GM21423 (cell line): Measurements from ENCODE around the gene WDR5B.

Experiments used
- ATAC-seq: cut with Tn5 transposase; IDR thresholded peaks from one replicate; pipeline ENCODE4 v1.9.1; 2021; ENCODE audit warnings: mild to moderate bottlenecking, moderate library complexity; ENCODE audit not compliant: unreplicated experiment

The WDR5B gene

GRCh38 chr3:122410111-122410510, 5.8 kb downstream of the WDR5B start:
- ATAC-seq = no peak

- ATAC-seq = no peak
Measured at GRCh38 chr3:122409446-122409845, 6.4 kb downstream of the WDR5B start.

DNA sequence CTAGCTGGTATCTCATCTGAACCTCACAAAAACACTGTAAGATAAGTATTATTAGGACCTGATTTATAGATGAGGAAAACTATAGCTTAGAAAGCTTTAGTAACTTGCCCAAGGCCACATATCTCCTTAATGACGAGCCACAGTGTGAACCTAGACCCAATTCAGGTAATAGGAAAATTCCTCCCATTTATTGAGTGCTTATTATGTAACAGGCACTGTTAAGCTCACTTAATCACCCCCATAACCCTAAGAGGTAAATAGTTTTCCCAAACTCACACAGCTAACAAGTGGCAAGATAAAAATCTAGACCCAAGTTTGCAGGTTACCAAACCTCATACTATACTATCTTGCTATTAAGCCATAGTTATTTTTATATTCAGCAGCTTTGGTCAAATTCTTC, 7.9 kb downstream of the WDR5B start:
- ATAC-seq = no peak

GRCh38 chr3:122406198-122406597, 9.7 kb downstream of the WDR5B start:
- no peak for ATAC-seq

DNA sequence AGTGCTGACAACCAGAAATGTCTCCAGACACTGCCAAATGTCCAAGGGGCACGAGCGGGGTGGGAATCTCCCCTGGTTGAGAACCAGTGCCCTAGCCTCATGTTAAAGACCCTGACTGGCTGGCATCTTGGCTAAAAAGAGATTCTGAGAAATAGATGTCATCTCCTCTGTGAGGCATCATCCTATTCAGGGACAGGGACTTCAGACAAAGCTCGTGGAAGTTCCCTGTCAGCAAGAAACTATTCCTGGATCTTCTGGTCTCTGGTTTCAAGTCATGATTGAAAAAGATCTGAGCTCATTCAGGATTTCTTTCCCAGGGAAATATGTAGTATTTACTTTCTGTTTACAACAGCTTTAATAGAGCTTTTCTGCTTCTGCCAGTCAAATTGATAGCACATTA, 10.8 kb downstream of the WDR5B start:
- ATAC-seq = no peak

GRCh38 chr3:122403489-122403888, 12.4 kb downstream of the WDR5B start:
- ATAC-seq = no peak

- no peak for ATAC-seq
Measured at GRCh38 chr3:122398920-122399319, 16.9 kb downstream of the WDR5B start.

- ATAC-seq = no peak
Measured at GRCh38 chr3:122397201-122397600, 18.7 kb downstream of the WDR5B start.

DNA sequence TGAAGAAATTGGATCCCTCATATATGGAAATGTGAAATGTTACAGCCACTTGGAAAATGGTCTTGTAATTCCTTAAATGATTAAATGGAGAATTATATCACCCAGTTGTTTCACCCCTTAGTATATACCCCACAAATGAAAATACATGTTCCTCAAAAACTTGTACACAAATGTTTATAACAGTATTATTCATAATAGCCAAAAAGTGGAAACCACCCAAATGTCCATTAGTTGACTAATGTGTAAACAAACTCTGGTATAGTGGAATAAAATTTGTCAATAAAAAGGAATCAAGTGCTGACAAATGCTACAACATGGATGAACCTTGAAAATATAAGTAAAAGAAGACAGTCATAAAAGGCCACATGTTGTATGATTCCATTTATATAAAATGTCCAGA, 19.4 kb downstream of the WDR5B start:
- no peak for ATAC-seq

- no peak for ATAC-seq
Measured at GRCh38 chr3:122395582-122395981, 20.3 kb downstream of the WDR5B start.

DNA sequence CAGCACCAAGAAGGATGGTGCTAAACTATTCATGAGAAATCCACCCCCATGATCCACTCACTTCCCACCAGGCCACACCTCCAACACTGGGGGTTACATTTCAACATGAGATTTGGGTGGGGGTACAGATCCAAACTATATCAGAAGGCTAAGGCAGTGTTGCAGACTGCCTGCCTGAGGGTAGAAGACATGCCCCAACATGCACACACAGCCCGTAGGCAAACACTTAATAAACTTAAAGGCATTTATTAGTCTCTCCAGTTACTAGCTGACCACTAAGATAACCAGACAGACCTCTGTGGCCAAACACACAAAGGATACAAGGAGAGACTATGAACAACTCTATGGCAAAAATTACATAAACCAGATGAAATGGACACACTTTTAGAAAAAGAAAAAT, 21.7 kb downstream of the WDR5B start:
- no peak for ATAC-seq

DNA sequence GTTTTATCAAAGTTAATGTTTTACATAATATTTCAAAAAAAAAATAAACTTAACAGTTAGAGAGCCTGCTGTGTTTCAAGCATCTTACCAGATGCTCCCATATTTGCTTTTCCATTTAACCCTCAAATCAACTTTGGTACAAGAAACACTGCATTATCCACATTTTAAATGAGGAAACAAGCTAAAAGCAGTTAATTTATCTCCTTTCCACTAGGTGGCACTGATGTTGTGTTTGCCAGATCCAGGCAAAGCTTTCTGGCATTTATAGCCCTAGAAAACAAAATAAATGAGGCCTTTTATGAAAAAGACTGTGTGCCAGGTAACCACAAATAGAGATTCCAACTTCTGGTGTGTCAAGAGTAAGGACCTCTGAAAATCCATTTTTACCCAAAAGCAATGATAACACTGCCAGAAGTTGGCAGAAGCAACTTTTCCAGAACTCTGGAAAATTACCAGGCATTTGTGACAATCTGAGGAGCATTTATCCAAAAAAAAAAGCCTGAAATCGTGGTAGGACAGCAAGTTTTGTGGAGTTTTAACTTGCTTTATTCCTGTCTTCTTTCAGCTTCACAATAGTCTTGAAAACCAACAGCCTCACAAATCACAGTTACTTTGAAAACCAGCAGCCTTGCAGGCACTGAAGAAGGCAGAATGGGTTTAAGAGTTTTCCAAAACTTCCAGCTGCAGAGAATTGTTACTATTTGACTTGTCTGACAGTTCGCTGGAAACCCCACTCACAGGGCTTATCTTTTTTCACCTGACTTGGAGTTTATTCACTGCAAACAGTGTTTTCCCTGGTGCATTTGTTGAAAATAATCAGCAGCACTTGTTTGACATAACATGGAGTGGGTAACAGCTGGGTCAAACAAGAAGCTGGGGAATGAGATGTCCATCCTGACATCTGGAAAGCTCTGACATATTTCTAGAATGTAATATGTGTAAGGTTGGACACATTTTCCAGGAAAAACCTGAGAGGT, 22.7 kb downstream of the WDR5B start:
- no peak for ATAC-seq

GRCh38 chr3:122391681-122392446, 24.0 kb downstream of the WDR5B start:
- ATAC-seq = no peak

DNA sequence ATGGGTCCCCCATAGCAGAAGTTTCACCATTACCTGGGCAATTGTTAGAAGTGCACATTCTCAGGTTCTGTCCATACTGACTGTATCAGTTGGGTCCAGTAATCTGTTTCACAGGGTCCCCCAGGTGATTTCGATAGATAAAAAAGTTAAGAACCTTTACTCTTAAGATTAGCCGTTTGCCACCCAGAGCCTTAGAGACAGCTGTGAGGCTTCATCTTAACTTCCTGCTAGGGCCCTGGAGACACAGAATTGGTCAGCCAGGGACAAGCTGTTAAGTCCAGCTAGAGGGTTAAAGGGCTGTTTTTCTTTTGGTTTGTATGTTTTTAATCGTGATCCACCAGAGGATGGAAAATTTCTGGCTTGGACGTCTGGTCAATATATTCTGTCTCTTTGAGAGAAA, 25.2 kb downstream of the WDR5B start:
- ATAC-seq = no peak

DNA sequence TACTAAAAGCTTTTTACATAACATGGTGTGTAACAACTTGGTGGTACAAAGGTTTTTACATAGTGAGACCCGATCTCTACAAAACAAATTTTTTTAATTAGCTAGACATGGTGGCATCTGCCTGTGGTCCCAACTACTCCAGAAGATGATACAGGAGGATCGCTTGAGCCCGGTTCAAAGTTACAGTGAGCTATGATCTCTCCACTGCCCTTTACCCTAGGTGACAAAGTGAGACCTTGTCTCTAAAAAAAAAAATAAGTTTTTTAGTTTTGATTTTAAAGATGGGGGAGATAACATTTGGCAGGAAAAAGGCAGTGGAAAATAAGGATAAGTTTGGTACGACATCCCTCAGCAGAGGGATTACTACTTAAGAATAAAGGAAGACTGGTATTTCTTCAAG, 26.0 kb downstream of the WDR5B start:
- ATAC-seq = no peak

DNA sequence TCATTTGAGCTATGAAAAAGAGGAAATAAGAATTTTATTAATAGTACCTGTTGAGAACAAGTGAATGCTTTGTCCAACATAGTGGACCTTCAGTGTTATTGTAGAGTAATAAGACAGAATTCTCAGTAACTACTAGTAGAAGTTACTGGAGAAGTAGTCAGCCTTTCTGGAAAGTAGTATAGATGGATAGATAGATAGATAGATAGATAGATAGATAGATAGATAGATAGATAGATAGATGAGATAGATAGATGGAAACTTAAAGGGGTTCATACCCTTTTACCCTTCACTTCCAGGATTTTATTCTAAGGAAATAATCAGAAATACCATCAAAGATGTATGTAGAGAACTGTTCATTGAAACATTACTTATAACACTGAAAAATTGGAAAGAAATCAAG, 26.7 kb downstream of the WDR5B start:
- no peak for ATAC-seq

- ATAC-seq = no peak
Measured at GRCh38 chr3:122387709-122388108, 28.2 kb downstream of the WDR5B start.

DNA sequence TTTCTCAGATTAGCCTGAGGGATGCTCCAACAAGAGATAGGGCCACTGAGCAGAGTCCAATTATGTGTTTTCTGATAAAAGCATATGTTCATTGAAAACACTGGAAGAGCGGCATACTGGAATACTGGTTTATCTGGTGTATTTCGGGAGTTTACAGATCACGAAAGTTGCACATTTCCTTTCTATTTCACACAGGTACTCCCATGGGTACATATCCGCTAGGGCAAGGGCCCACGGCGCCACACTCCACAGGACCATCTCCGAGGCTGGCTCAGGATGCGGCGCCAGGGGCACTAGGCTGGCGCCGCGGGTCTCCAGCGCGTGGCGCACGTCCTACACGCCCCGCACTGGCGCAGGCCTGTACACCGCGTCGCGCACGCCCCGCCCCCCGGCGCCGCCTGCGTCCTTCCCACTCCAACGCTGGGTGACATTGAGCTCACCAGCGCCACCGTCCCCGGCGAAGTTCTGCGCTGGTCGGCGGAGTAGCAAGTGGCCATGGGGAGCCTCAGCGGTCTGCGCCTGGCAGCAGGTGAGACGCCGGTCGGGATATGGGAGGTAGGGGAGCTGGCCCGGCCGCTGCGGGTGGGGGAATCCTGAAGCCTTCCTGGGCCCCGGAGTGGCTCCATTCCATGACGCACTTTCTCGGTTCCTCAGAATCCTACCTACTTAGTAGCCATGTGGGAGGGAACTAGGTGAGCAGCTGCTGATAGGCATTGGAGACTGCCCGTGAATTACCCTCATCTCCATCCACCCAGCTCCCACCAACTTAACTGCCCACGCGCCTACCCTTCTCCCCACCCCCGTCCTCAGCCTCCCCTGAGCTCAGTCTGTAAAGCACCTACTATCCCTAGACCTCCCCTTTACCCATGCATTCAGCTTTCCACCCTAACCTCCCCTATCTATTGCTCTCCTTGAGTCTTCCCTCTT, 31.8 kb downstream of the WDR5B start, which contains the start of gene FAM162A:
FAM162A (plus strand) TSS at position 412 of the 927 bp plus-strand sequence; CDS start at position 496, 84 bp downstream.
- peak; percentile 94 for ATAC-seq

DNA sequence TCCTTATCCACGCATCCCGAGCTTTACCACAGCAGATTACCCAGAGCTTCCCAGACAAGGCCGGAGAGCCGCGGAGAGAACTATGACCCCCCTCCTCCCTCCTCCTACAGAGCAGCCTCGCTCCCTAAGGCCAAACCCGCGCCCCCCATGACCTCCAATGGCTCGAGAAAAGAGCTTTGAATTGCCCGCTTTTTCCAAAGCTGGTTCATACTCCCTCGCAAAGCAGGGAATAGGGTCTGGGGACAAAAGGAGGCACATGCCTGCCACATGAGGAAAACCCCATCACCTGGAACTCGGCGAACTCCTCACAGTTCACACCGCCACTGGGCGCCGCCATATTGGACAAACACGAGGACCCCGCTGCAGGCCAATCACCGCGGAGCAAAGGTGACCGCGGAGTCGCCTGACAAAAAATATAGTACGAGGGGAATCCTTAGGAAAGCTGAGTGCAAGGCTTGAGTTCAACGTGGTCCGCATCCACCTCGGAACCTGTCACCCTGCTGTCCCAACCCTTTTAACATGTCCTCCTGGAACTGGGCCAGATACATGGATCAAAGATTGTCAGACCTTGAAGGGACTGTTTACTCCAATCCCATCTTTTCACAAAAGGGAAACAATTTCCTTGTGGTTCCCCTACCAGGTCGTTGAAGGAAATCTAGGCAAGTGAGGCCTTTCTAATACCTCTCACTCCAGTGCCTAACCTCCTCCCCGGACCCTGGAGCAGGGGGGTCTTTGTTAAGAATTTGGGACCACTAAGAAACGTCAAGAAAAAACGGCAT, 32.8 kb downstream of the WDR5B start, which contains the start of gene MIX23:
MIX23 (minus strand) TSS at position 344 of the 779 bp plus-strand sequence; CDS start at position 337, 7 bp downstream.
- peak; percentile 38 for ATAC-seq

GRCh38 chr3:122377975-122378374, 37.9 kb downstream of the WDR5B start:
- ATAC-seq = no peak
